Measurements from ENCODE around the gene SFXN5. TPM values are rescaled to one million over a fixed set of nuclear protein-coding genes. Genes with fewer than 3 reads are reported as not detected.

The SFXN5 gene
- polyA plus RNA-seq, 1 donor from 2014 or later: 5.8 TPM

GRCh38 chr2:72917138-72917876, 154.2 kb downstream of the SFXN5 start, which contains the start of gene EMX1:
EMX1 (plus strand) TSS chr2:72917519; CDS start chr2:72917853, 334 bp downstream.
- TF ChIP-seq SMC3 (conservative IDR thresholded peaks at IDR 0.05; ENCODE audit: poor library complexity) (no peak), RAD21 (conservative IDR thresholded peaks at IDR 0.05) (no peak), POLR2AphosphoS5 (IDR thresholded peaks at IDR 0.05) (peak; percentile 14), MXI1 (conservative IDR thresholded peaks at IDR 0.05; ENCODE audit: poor library complexity, severe bottlenecking) (no peak), EP300 (conservative IDR thresholded peaks at IDR 0.05; ENCODE audit: poor library complexity, severe bottlenecking) (no peak)
- TF ChIP-seq, protein P1, sequence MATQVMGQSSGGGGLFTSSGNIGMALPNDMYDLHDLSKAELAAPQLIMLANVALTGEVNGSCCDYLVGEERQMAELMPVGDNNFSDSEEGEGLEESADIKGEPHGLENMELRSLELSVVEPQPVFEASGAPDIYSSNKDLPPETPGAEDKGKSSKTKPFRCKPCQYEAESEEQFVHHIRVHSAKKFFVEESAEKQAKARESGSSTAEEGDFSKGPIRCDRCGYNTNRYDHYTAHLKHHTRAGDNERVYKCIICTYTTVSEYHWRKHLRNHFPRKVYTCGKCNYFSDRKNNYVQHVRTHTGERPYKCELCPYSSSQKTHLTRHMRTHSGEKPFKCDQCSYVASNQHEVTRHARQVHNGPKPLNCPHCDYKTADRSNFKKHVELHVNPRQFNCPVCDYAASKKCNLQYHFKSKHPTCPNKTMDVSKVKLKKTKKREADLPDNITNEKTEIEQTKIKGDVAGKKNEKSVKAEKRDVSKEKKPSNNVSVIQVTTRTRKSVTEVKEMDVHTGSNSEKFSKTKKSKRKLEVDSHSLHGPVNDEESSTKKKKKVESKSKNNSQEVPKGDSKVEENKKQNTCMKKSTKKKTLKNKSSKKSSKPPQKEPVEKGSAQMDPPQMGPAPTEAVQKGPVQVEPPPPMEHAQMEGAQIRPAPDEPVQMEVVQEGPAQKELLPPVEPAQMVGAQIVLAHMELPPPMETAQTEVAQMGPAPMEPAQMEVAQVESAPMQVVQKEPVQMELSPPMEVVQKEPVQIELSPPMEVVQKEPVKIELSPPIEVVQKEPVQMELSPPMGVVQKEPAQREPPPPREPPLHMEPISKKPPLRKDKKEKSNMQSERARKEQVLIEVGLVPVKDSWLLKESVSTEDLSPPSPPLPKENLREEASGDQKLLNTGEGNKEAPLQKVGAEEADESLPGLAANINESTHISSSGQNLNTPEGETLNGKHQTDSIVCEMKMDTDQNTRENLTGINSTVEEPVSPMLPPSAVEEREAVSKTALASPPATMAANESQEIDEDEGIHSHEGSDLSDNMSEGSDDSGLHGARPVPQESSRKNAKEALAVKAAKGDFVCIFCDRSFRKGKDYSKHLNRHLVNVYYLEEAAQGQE (IDR thresholded peaks at IDR 0.05; ENCODE audit: borderline replicate concordance): no peak
- peak within 1 kb of the TSS; percentile 67 for H3K4me3 ChIP-seq (ENCODE audit: low read length)
- H3K9me2 ChIP-seq (ENCODE audit: insufficient read depth, low read length): no peaks in the 10 kb centered on the region
- peaks cover 18% of the 10 kb centered on the region for H3K79me2 ChIP-seq (replicated peaks; ENCODE audit: insufficient read depth, low read length)
- no peaks in the 10 kb centered on the region for H4K20me1 ChIP-seq (ENCODE audit: insufficient read depth)
- no peak within 1 kb of the TSS for H2AFZ ChIP-seq (ENCODE audit: low read depth, low read length)
- no peaks in the 10 kb centered on the region for H3F3A ChIP-seq (ENCODE audit: insufficient read depth, low read length, poor library complexity, severe bottlenecking)
- no peak within 1 kb of the TSS for H3K9ac ChIP-seq (ENCODE audit: low read length)
- H3K27me3 ChIP-seq (ENCODE audit: insufficient read depth, low read depth, low read length): peaks cover 96% of the 10 kb centered on the region
- no peak within 1 kb of the TSS for H3K4me2 ChIP-seq (ENCODE audit: low read length)
- no peaks in the 10 kb centered on the region for H3K36me3 ChIP-seq (ENCODE audit: insufficient read depth, low read length)
- no peaks in the 10 kb centered on the region for H3K9me3 ChIP-seq (ENCODE audit: low read length)
- no peak within 1 kb of the TSS for H3K27ac ChIP-seq (ENCODE audit: low read length)

DNA sequence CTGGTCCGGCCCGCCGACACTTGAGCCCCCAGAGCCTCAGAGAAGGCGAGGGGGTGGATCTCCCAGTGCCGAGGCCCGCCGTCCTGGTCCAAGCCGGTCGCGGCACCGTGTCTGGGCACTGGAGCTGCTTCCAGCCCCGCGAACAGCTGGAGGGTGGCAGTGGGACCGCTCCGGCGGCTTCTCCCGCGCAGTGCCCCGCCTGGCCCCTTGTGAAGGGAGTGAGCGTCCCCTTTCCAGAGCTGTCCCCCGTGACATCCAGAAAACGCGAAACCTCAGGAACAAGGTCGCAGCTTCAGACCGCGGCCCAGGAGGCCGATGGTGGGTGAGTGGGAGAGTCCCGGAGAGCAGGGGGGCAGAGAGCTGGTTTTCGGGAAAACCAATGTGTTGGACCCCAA, 154.8 kb downstream of the SFXN5 start:
- Histone ChIP-seq H4K20me1 (ENCODE audit: insufficient read depth) (no peaks in the 10 kb centered on the region), H2AFZ (ENCODE audit: low read depth, low read length) (no peak overlapping the region), H3K27me3 (ENCODE audit: insufficient read depth, low read depth, low read length) (peaks cover 96% of the 10 kb centered on the region), H3K36me3 (ENCODE audit: insufficient read depth, low read length) (no peaks in the 10 kb centered on the region), H3K9me2 (ENCODE audit: insufficient read depth, low read length) (no peaks in the 10 kb centered on the region), H3K79me2 (replicated peaks; ENCODE audit: insufficient read depth, low read length) (peaks cover 14% of the 10 kb centered on the region), H3K4me2 (ENCODE audit: low read length) (no peak overlapping the region), H3K9ac (ENCODE audit: low read length) (no peak overlapping the region), H3F3A (ENCODE audit: insufficient read depth, low read length, poor library complexity, severe bottlenecking) (no peaks in the 10 kb centered on the region), H3K27ac (ENCODE audit: low read length) (no peak overlapping the region), H3K9me3 (ENCODE audit: low read length) (no peaks in the 10 kb centered on the region), H3K4me3 (ENCODE audit: low read length) (peak overlapping the region; percentile 67)
- TF ChIP-seq SMC3 (conservative IDR thresholded peaks at IDR 0.05; ENCODE audit: poor library complexity) (no peak), EZH2 (IDR thresholded peaks at IDR 0.05; ENCODE audit: borderline replicate concordance, insufficient read depth, low read length, poor library complexity, severe bottlenecking) (no peak), MXI1 (conservative IDR thresholded peaks at IDR 0.05; ENCODE audit: poor library complexity, severe bottlenecking) (no peak), RAD21 (conservative IDR thresholded peaks at IDR 0.05) (no peak), POLR2AphosphoS5 (IDR thresholded peaks at IDR 0.05) (no peak), EP300 (conservative IDR thresholded peaks at IDR 0.05; ENCODE audit: poor library complexity, severe bottlenecking) (no peak), TAF1 (IDR thresholded peaks at IDR 0.05; ENCODE audit: low read depth) (no peak)
- TF ChIP-seq, protein P2, sequence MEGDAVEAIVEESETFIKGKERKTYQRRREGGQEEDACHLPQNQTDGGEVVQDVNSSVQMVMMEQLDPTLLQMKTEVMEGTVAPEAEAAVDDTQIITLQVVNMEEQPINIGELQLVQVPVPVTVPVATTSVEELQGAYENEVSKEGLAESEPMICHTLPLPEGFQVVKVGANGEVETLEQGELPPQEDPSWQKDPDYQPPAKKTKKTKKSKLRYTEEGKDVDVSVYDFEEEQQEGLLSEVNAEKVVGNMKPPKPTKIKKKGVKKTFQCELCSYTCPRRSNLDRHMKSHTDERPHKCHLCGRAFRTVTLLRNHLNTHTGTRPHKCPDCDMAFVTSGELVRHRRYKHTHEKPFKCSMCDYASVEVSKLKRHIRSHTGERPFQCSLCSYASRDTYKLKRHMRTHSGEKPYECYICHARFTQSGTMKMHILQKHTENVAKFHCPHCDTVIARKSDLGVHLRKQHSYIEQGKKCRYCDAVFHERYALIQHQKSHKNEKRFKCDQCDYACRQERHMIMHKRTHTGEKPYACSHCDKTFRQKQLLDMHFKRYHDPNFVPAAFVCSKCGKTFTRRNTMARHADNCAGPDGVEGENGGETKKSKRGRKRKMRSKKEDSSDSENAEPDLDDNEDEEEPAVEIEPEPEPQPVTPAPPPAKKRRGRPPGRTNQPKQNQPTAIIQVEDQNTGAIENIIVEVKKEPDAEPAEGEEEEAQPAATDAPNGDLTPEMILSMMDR (IDR thresholded peaks at IDR 0.05; ENCODE audit: poor library complexity, severe bottlenecking): no peak
- TF ChIP-seq, protein P1 (IDR thresholded peaks at IDR 0.05; ENCODE audit: borderline replicate concordance): no peak

Measured in neural cell (in vitro differentiated cells).